Osteoblast (primary cell): Measurements from ENCODE around the gene CXCR6. TPM values are rescaled to one million over a fixed set of nuclear protein-coding genes. Genes with fewer than 3 reads are reported as not detected.

Source experiments
- DNase-seq: peaks from one replicate; pipeline ENCODE4 v3.0.0; 2011; ENCODE audit warnings: low spot score, mixed read lengths; ENCODE audit not compliant: insufficient read length; ENCODE audit errors: missing footprints
- H2AFZ ChIP-seq: 2 replicates; pipeline ENCODE4 v1.6.0; 2011; ENCODE audit warnings: mild to moderate bottlenecking, low read length
- H3K27ac ChIP-seq: 2 replicates; pipeline ENCODE4 v1.5.1; 2011; ENCODE audit warnings: mild to moderate bottlenecking, low read depth, low read length, moderate library complexity
- H3K27me3 ChIP-seq: 2 replicates; pipeline ENCODE4 v1.6.0; 2012; ENCODE audit warnings: mild to moderate bottlenecking, control low read depth, inconsistent platforms, low read length, moderate library complexity; ENCODE audit not compliant: insufficient read depth
- H3K36me3 ChIP-seq: 2 replicates; pipeline ENCODE4 v1.5.1; 2011; ENCODE audit warnings: mild to moderate bottlenecking, low read length, control low read depth, moderate library complexity; ENCODE audit not compliant: insufficient read depth
- H3K4me1 ChIP-seq: 2 replicates; pipeline ENCODE4 v1.5.1; 2011; ENCODE audit warnings: mild to moderate bottlenecking, low read length, control low read depth, moderate library complexity; ENCODE audit not compliant: insufficient read depth
- H3K4me2 ChIP-seq: 2 replicates; pipeline ENCODE4 v1.6.0; 2011; ENCODE audit warnings: mild to moderate bottlenecking, low read length; ENCODE audit not compliant: insufficient read depth
- H3K4me3 ChIP-seq: fragments of 200-600 bp; sonication (generic); 3 replicates; pipeline ENCODE4 v1.5.1; 2012; ENCODE audit warnings: mild to moderate bottlenecking, low read length, inconsistent platforms; ENCODE audit not compliant: insufficient read depth
- H3K79me2 ChIP-seq: 2 replicates; pipeline ENCODE4 v1.6.0; 2012; ENCODE audit warnings: mild to moderate bottlenecking, low read length, control low read depth, inconsistent platforms; ENCODE audit not compliant: insufficient read depth
- H3K9me3 ChIP-seq: 2 replicates; pipeline ENCODE4 v1.5.1; 2011; ENCODE audit warnings: low read depth, low read length, control low read depth
- H4K20me1 ChIP-seq: 2 replicates; pipeline ENCODE4 v1.6.0; 2012; ENCODE audit warnings: mild to moderate bottlenecking, low read length, control low read depth; ENCODE audit not compliant: insufficient read depth
- CTCF ChIP-seq: IDR thresholded peaks from 2 replicates; pipeline ENCODE4 v1.5.1; 2011; ENCODE audit warnings: mild to moderate bottlenecking, low read depth, low read length, moderate library complexity; ENCODE audit errors: extremely low read depth
- total RNA-seq: library from RNA; depleted of rRNA; stranded (reverse); fragments of >200 nt; gene quantifications from 2 replicates; pipeline ENCODE4 v1.2.3, GENCODE V29; 2012

The CXCR6 gene
- total RNA-seq, 1 donor = not detected

DNA sequence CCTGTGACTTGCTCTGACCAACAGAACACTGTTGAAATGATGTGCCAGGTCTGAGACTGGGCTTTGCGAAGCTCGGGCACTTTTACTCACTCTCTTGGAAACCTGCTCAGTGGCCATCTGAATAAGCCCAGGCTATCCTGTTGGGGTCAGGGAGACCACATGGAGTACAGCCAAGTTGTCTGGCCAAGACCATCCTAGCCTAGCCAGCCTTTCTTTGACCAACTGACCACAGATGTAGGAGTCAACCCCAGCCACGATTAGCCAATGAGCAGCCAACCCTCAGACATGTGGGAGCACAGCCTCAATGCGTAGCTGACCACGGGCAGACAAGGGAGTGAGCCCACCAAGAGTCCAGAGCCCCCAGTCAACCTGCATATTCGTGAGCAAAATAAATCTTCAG, 30.8 kb upstream of the CXCR6 start:
- Histone ChIP-seq H3K79me2 (no peaks in the 10 kb centered on the region), H3K4me1 (peaks cover 20% of the 10 kb centered on the region), H3K4me2 (no peak overlapping the region), H2AFZ (no peak overlapping the region), H3K9me3 (no peaks in the 10 kb centered on the region), H3K4me3 (no peak overlapping the region), H3K36me3 (no peaks in the 10 kb centered on the region), H3K27ac (no peak overlapping the region), H3K27me3 (peaks cover 12% of the 10 kb centered on the region), H4K20me1 (no peaks in the 10 kb centered on the region)
- no peak for TF ChIP-seq CTCF
- DNase-seq = no peak

GRCh38 chr3:45914362-45915058, 28.8 kb upstream of the CXCR6 start:
- peaks cover 11% of the 10 kb centered on the region for H3K27me3 ChIP-seq
- H3K79me2 ChIP-seq = no peaks in the 10 kb centered on the region
- H3K9me3 ChIP-seq = no peaks in the 10 kb centered on the region
- no peak overlapping the region for H3K4me3 ChIP-seq
- H3K27ac ChIP-seq = no peak overlapping the region
- TF ChIP-seq CTCF = no peak
- peaks cover 11% of the 10 kb centered on the region for H3K4me1 ChIP-seq
- no peak overlapping the region for H2AFZ ChIP-seq
- no peaks in the 10 kb centered on the region for H4K20me1 ChIP-seq
- no peak for DNase-seq
- H3K36me3 ChIP-seq = no peaks in the 10 kb centered on the region
- no peak overlapping the region for H3K4me2 ChIP-seq

- no peak for DNase-seq
- H3K4me2 ChIP-seq = no peak overlapping the region
- no peak overlapping the region for H3K4me3 ChIP-seq
- peaks cover 9% of the 10 kb centered on the region for H3K27me3 ChIP-seq
- H4K20me1 ChIP-seq = no peaks in the 10 kb centered on the region
- H3K4me1 ChIP-seq = peaks cover 11% of the 10 kb centered on the region
- H3K79me2 ChIP-seq = no peaks in the 10 kb centered on the region
- no peak for TF ChIP-seq CTCF
- H3K9me3 ChIP-seq = no peaks in the 10 kb centered on the region
- H2AFZ ChIP-seq = no peak overlapping the region
- no peaks in the 10 kb centered on the region for H3K36me3 ChIP-seq
- H3K27ac ChIP-seq = no peak overlapping the region
Measured at GRCh38 chr3:45915059-45915439, 28.2 kb upstream of the CXCR6 start.

GRCh38 chr3:45915518-45916231, 27.6 kb upstream of the CXCR6 start:
- Histone ChIP-seq H3K4me2 (peak overlapping the region; percentile 59), H3K4me1 (peaks cover 11% of the 10 kb centered on the region), H3K4me3 (no peak overlapping the region), H2AFZ (no peak overlapping the region), H3K27me3 (peaks cover 9% of the 10 kb centered on the region), H3K36me3 (no peaks in the 10 kb centered on the region), H4K20me1 (no peaks in the 10 kb centered on the region), H3K9me3 (no peaks in the 10 kb centered on the region), H3K27ac (no peak overlapping the region), H3K79me2 (no peaks in the 10 kb centered on the region)
- DNase-seq = peak; percentile 96
- no peak for TF ChIP-seq CTCF
